Muscle of arm (tissue), 12 donors: ENCODE data around the gene RPS19. TPM values are rescaled to one million over a fixed set of nuclear protein-coding genes. Genes with fewer than 3 reads are reported as not detected.
"Not testable (repeated sequence)": the region's sequence is repeated elsewhere in the genome, so short reads cannot be mapped to it uniquely, and the experiment has no call there.

Source experiments
- DNase-seq: peaks from one replicate; pipeline ENCODE4 v3.0.0-alpha.2; 2013
- polyA plus RNA-seq, 12 donors: library from polyadenylated mRNA; unstranded; fragments of 120-200 nt; gene quantifications; one replicate each; pipeline ENCODE4 v1.2.1, GENCODE V29; 2013; ENCODE audit not compliant: insufficient read length in 12 of 12

The RPS19 gene
- polyA plus RNA-seq, 12 donors = 1,642 to 2,436 (median 1,937) TPM; not detected in 1

DNA sequence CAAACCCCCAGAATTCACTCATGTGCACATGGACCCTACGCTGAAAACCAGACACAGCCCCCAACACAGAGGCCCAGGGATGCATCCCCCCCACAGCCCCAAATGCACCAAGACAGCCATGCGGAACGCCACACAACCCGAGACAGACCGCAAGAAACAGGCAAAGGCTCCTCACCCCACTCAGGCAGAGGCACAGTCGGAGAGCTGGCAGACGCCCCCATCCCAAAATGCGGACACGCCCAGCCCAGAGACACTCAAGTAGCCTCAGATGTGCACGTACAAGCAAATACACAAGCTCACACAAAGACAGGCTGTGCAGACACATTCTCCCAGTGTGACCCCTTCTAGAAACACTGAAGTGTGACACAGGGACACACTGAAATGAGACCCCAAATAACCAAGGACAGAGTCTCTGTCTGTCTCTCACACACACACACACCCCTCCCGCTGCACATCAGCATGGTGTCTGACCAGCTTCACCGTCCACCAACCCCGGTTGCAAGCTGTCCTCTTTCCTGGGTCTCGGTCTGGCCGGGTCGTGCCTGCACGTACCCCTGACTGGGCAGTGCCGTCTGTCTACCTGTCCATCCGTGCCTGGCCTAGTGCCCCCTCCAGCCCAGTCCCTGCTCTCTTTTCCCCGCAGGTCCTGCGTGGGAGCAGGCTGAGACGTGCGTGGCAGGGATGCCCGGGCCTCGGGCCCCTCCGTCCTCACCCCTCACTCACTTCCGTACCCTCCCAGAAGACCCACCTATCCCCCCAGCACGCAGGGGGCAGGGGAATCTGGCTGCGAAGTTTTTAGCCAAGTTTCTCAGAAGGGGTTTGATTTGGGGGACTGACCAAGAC, 52.1 kb downstream of the RPS19 start:
- DNase-seq = no peak

GRCh38 chr19:41912899-41913537, 53.0 kb downstream of the RPS19 start:
- DNase-seq = no peak

DNA sequence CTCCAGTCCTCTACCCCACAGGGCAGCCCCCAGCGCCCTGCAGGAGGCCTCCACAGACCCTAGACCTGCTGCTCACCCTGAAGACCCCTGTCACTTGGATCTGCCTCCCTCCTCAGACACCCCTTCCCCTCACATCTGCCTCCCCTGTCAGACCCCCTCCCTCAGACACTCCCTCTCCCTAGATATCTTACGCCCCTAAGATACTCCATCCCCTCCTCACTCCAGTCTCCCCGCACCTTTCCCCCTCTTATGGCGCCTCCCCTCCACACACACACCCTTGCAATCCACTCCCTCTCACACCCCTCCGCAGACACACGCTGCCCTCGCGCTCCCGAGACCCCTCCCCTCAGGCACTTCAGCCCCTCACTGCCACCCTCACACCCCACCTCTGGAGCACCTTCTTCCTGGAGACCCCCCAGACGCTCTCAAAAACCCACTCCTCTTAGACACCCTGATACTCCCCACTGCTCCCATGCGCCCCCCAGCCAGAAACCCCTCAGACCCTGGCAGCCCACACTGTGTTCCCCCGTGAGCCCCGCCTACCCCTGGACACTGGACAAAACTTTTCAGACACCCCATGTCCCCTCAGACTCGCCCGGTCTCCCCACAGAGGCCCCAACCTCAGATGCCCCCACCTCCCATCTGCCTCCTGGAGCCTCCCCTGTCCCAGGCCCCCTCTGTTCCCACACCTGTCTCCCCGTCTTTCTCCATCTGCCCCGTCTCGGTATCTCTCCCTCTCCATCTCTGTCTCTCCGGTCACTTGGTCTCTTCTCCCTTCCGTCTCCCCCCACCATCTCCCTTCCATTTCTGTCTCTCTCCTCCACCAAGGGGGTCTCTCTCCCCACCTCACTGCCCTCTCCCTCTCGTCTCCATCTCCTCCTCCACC, 53.7 kb downstream of the RPS19 start:
- no peak for DNase-seq

DNA sequence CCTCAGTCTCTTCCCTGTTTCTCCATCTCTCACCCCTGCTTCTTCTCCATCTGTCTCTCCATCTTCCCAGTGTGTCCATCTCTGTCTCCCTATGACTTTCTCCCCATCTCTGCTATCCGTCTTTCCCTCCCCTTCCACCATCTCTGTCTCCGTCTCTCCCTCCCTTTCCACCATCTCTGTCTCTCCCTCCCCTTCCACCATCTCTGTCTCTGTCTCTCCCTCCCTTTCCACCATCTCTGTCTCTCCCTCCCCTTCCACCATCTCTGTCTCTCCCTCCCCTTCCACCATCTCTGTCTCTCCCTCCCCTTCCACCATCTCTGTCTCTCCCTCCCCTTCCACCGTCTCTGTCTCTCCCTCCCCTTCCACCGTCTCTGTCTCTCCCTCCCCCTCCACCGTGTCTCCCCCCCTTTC, 54.4 kb downstream of the RPS19 start:
- DNase-seq = not testable (repeated sequence)

GRCh38 chr19:41915021-41915775, 55.1 kb downstream of the RPS19 start:
- no peak for DNase-seq

DNA sequence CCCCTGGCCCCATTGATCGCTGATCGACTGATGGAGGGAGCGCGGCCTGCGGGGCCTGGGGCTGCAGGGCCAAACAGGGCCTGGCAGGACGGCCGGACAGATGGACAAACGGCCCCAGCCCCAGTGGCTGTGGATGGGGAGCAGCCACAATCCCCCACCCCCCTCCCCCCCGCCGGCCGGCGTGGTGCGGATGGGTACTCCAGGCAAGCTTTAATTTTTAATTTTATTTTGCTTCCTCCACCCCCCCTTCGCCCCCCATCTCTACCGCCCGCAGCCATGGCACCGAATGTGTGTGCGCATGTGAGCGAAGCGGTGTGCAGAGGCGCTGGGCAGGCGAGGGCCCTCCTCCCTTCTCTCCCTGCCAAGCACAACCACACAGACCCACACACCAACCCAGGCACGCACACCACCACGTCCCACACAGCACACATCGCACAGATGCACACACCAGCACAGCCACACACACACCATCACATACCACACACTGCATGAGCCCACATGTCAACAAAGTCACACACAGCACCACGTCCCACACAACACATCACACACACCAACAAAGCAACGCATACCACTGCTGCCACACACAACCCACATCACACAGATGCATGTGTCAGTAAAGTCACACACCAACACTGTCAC, 55.8 kb downstream of the RPS19 start:
- DNase-seq = no peak

GRCh38 chr19:41917676-41918075, 57.6 kb downstream of the RPS19 start:
- DNase-seq = no peak

GRCh38 chr19:41918095-41918494, 58.0 kb downstream of the RPS19 start:
- no peak for DNase-seq

- DNase-seq = no peak
Observed at GRCh38 chr19:41918653-41919244, 58.7 kb downstream of the RPS19 start.

DNA sequence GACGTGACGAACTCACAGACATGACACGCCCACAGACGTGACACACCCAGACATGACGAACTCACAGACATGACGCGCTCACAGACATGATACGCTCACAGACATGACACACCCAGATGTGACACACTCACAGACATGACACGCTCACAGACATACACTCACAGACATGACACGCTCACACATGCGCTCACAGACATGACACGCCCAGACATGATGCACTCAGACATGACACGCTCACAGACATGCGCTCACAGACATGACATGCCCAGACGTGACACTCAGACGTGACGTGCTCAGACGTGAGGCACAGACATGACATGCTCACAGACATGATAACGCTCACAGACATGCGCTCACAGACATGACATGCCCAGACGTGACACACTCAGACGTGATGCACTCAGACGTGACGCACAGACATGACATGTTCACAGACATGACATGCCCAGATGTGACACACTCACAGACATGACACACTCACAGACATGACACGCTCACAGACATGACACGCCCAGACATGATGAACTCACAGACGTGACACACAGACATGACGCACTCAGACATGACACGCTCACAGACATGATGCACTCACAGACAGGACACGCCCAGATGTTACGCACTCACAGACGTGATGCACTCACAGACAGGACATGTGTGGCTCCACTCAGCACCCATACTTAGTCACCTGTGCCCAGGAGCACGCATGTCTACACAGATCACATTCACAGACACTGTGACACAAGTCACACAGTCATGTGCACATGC, 60.1 kb downstream of the RPS19 start:
- DNase-seq = no peak

DNA sequence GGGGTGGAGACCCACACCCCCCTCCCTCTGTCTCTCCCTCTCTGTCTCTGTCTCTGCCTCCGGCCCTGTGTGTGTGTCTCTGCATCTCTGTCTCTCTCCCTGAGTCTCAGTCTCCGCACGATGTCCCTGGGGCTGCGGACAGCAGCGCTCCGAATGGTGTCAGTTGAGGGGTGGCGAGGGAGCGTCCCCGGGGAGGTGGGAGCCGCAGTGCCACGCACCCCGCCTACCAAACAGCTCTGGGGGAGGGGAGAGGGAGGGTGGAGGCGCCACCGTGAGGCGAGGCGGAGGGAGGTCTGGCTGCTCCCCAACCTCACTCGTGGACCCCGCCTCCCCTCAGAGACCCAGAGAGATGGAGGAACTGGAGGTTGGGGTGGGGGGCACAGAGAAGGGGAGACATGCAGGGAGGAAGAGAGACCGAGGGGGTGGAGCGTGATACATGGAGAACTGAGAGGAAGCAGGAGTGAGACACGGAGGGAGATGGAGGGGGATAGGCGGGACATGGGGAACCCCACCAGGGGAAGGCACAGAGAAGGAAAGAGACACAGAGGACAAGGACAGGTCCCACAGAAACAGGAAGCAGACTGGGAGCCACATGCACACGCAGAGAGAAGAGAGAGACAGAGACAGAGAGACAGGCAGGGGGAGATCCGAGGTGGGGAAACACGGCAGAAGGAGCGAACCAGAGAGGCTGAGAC, 61.0 kb downstream of the RPS19 start:
- DNase-seq = no peak

DNA sequence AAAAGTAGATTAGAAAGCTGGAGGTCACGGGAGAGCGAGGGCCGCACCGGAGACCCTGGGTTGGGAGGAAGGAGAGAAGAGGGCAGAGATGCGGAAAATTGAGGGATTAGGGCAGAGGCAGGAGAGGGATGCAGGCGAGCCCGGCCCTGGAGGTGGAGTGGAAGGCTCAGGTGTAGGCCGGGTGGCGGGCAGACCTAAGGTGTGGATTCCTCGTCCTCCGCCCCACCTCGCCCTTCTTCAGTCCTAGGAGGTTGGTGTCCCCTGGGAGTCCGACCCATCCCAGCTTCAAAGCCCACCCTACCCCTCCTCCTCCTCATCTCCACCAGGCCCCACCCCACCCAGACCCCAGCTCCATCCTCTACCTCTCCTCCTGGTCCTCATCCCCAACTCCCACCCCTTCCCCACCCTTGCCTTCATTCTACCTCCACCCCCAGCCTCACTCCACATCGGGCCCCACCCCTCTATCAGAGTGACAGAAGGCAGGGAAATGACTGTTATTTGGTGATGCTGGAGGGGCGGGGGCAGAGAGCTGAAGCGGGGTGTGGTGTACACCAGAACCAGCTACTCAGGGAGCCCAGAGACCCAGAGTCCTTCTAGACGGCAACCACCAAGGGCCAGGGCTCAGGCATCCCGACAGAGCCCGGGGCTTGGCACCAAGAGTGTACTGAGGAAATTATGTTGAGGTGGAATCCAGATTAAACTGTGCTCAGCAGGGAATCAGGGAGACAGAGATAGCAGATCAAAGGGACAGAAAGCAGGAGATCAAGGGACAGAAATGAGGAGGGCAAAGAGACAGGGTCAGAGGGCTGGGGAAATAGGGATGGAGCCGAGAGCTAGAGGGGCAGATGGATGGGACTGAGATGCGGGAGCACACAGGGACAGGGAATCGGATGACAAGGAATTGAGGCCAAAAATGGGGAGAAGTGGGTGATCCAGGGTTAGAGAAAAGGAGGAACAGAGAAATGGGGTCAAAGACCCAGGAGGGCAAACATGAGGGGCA, 61.8 kb downstream of the RPS19 start:
- DNase-seq = no peak

Other genes starting within 250 kb of the RPS19 start
- under 1 TPM in 4 of 12 donors, not detected in 8; 0.09 to 0.79 (median 0.29) TPM for gene CEACAM4, start 233.2 kb upstream of the RPS19 start, polyA plus RNA-seq
- not detected for gene CEACAM7, start 172.0 kb upstream of the RPS19 start, polyA plus RNA-seq
- 10 to 100 TPM in 1 of 12 donors, under 1 TPM in 6, not detected in 5; 0.05 to 23.2 (median 0.21) TPM for gene CEACAM5, start 151.6 kb upstream of the RPS19 start, polyA plus RNA-seq
- 1 to 10 TPM in 2 of 12 donors, under 1 TPM in 7, not detected in 3; 0.08 to 5.2 (median 0.21) TPM for gene CEACAM6, start 104.7 kb upstream of the RPS19 start, polyA plus RNA-seq
- gene CEACAM3, start 63.7 kb upstream of the RPS19 start, polyA plus RNA-seq = under 1 TPM in 3 of 12 donors, not detected in 9; 0.24 to 0.48 (median 0.40) TPM
- not detected for gene LYPD4, start 15.6 kb upstream of the RPS19 start, polyA plus RNA-seq
- gene DMRTC2, start 15.2 kb upstream of the RPS19 start, polyA plus RNA-seq = not detected
- gene CD79A, start 17.0 kb downstream of the RPS19 start, polyA plus RNA-seq = 1 to 10 TPM in 1 of 12 donors, under 1 TPM in 9, not detected in 2; 0.48 to 9.8 (median 0.73) TPM
- 100 to 1,000 TPM in 2 of 12 donors, 10 to 100 TPM in 9, not detected in 1; 28.7 to 116 (median 35.3) TPM for gene ARHGEF1, start 22.9 kb downstream of the RPS19 start, polyA plus RNA-seq
- gene ERFL, start 68.2 kb downstream of the RPS19 start, polyA plus RNA-seq = under 1 TPM in 8 of 12 donors, not detected in 4; 0.08 to 0.18 (median 0.11) TPM
- 100 to 1,000 TPM in 1 of 12 donors, 10 to 100 TPM in 10, not detected in 1; 39.4 to 104 (median 56.4) TPM for gene RABAC1, start 99.1 kb downstream of the RPS19 start, polyA plus RNA-seq
- gene ATP1A3, start 134.0 kb downstream of the RPS19 start, polyA plus RNA-seq = 10 to 100 TPM in 1 of 12 donors, 1 to 10 TPM in 1, under 1 TPM in 9, not detected in 1; 0.30 to 16.6 (median 0.59) TPM
- 10 to 100 TPM in 1 of 12 donors, 1 to 10 TPM in 10, not detected in 1; 1.7 to 10.3 (median 3.2) TPM for gene GRIK5, start 210.0 kb downstream of the RPS19 start, polyA plus RNA-seq
- gene ZNF574, start 215.9 kb downstream of the RPS19 start, polyA plus RNA-seq = 10 to 100 TPM in 3 of 12 donors, 1 to 10 TPM in 8, not detected in 1; 7.2 to 13.3 (median 9.2) TPM